ENCODE results near the gene WWOX. TPM values are rescaled to one million over a fixed set of nuclear protein-coding genes. Genes with fewer than 3 reads are reported as not detected.

The WWOX gene
- total RNA-seq, 2 experiments from 2014 or later = 15.9 to 18.1 TPM

DNA sequence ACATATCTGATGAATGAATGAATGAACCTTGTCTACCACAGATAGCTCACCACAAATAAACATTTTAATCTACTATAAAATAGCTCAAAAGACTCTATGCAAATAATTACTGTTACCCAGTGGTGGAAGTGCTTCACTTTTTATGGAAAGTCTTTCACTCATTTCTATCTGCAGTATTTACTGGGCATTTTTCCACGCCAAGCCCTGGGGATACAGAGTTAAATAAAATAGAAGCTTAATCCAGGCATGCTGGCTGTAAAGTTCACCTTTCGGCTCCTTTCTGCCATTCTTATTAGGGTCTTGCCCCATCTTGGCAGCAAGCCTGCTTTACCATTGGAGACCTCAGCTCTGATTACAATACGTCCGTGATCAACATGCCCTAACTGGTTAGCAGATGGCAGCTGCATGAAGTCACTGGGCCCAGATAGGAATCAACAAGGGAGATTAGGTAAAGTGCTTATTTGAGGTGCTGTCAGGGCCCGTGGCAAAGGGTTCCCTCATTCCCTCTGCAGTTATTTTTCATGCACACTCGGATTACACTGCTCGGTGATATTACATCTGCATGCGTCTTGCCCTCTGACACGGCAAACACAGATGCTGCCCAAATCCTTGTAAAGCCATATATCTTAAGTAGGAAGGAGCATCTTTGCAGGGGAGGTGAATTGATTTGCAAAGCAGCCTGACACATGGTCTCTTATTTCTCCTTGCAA, 648.9 kb downstream of the WWOX start:
- CTCF ChIA-PET = interaction anchor here (0.6 kb wide), 1 partner anchor 374 kb away, joined by 4 read pairs; no protein-coding TSS in a partner anchor
- POLR2A ChIA-PET = no interaction called here

DNA sequence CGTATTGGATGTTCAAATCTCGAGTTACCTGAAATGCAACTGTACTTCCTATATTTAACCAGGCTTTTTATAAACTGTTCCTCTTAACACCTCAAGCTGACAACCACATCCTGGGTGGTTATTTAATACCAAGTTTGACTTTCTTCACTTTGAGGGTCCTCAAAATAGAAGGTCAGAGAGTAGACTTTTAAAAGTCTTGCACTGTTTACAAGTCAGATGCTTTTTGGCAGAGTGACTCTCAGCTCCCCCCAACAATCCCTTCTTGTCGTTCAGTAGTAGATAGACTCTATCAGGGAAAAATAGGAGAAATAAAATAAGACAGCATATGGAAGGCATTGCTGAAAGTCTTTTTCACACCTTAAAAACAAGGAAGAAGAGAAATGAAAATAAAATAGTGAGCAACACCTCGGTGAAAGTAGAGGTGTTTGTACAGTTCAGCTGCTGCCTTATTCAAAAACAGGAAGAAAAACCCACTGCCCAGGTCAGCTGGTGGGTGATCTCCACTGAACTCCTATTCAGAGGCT, 650.4 kb downstream of the WWOX start:
- CTCF ChIA-PET = interaction anchor here (0.5 kb wide), 1 partner anchor 249 kb away, joined by 6 read pairs; no protein-coding TSS in a partner anchor
- POLR2A ChIA-PET = no interaction called here

DNA sequence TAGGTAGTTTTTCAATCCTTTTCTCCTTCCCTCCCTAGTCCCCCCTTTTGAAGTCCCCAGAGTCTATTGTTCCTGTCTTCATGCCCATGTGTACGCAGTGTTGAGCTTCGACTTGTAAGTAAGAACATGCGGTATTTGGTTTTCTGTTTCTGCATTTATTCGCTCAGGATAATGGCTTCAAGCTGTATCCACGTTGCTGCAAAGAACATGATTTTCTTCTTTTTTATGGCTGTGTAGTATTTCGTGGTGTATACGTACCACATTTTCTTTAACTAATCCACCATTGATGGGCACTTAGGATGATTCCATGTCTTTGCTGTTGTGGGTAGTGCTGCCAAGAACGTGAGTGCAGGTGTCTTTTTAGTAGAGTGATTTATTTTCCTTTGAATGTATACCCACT, 651.2 kb downstream of the WWOX start:
- ChIA-PET CTCF (interaction anchor here (1.1 kb wide), 1 partner anchor 20 kb away, joined by 3 read pairs; no protein-coding TSS in a partner anchor), POLR2A (no interaction called here)

DNA sequence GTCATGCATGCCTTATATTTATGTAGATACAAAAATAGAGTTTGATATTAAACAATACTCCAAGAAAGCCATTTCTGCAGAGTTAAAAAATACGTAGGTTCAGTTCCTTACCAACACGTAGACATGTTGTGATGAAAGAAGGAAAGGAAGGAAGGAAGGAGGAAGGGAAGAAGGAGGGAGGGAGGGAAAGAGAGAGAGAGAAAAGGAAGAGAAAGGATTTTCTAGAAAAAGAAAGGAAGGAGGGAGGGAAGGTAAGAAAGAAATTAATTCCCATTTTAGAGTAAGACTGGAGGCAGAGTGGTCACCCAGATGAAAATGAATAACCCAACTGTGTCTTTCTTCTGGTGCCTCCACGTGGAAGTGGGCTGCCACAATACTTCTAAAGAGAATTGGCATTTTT, 652.1 kb downstream of the WWOX start:
- ChIA-PET POLR2A (no interaction called here), CTCF (interaction anchor here (1.1 kb wide), 1 partner anchor 19 kb away, joined by 3 read pairs; no protein-coding TSS in a partner anchor)

DNA sequence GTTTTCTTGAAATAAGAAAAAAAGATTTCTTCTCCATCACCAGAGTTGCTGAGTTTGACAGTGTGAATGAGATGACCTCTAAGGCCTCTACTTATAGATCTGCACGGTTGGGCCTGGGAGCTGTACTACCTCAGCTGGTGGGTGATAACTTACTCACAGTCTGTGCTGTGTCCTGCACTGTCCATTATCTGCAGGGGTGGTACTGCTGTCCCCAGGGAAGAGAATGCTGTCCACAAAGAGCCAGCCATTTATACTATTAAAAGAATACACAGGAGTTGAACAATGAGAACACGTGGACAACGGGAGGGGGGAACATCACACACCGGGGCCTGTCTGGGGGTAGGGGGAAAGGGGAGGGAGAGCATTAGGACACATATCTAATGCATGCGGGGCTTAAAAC, 655.3 kb downstream of the WWOX start:
- ChIA-PET POLR2A (no interaction called here), CTCF (no interaction called here)

DNA sequence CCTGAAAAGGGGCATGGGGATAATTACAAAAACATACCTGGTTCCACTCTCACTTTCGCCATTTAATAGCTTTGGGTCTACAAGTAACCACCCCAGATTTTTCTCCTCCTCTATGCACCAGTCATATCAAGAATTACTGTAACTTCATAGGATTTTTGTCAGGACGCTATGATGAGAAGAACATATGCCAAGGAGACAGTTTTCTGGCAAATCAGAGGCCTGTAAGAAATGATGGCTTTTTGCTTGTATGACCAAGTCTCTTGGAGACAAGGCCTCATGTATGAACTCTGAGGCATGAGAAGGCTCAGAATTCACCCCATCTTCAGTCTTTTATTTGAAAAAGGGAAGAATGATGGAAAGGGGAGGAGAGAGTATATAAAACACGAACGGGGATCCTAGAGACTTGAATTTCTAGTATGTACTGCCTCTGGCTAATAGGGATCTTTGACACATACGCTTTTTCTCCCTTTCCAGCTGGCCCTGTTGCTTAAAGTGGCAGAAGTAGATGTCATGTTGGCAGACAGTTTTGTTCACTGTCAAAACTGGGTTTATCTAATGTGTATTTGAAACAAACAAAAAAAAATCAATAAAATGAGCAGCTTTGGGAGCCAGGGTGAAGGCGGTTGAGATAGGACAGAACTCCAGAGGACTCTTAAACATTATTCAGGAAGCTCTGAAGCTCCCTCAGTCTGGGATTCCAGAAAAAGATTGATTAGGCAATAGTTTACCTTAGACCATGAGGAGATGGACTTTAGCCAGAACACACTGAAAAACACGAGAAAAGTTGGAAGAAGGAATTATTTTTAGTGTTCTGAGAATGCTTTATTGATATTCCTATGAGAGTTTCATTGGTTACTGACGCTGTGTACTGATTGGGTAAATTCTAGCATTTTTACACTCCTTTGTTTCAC, 656.6 kb downstream of the WWOX start:
- CTCF ChIA-PET = interaction anchor here (1.1 to 1.5 kb wide), 2 partner anchors 10 to 16 kb away, joined by 3 to 4 read pairs; no protein-coding TSS in a partner anchor
- POLR2A ChIA-PET = no interaction called here

DNA sequence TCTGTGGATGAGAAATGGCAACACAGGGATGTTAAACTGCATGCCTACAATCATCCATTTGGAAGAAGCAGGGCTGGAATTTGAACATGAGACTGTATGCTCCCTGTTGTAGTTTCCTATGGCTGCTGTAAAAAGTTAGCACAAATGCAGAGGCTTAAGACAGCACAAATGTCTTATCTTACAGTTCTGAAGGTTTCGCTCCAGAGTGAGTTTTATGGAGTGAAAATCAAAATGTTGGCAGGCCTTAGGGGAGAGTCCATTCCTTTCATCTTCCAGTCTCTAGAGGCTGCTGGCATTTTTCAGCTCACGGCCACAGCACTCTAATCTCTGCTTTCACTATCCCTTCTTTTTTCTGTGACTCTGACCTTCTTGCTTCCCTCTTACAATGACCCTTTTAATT, 660.1 kb downstream of the WWOX start:
- POLR2A ChIA-PET = no interaction called here
- CTCF ChIA-PET = interaction anchor here (3.1 kb wide), 1 partner anchor 11 kb away, joined by 11 read pairs; no protein-coding TSS in a partner anchor

DNA sequence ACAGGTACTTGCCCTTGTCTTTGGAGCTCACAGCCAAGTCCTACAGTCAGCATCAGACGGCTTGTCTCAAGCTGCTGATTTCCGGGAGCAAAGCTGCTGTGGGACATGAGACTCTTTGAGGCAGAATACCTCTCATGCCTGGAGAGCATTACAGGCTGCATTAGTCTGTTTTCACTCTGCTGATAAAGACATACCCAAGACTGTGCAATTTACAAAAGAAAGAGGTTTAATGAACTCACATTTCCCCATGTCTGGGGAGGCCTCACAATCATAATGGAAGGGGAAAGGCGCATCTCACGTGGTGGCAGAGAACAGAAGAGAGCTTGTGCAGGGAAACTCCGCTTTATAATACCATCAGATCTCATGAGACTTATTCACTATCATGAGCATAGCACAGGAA, 661.2 kb downstream of the WWOX start:
- CTCF ChIA-PET = interaction anchor here (3.1 kb wide), 1 partner anchor 10 kb away, joined by 11 read pairs; no protein-coding TSS in a partner anchor
- POLR2A ChIA-PET = no interaction called here

DNA sequence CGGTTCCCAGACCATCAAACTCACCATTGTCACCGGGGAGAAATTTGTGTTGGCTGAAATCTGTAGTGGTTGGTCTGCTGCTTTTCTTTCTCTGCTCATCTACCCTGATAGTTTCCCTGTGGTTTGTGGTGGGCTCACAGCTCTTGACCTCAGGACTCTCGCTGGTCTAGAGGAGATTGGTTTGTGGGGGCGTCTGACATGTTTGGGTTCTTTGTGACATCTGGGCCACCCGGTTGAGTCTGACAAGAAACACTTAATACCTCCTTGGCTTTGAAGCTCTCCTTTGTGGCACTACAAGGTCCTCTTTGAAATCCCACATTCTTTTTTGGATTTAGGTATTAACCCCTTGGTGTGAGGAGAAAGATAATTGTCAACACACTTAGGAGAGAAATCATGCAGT, 662.0 kb downstream of the WWOX start:
- ChIA-PET POLR2A (interaction anchor here (0.8 kb wide), 1 partner anchor 12 kb away, joined by 3 read pairs; no protein-coding TSS in a partner anchor), CTCF (interaction anchor here (0.8 to 3.1 kb wide), 2 partner anchors 9 to 315 kb away, joined by 3 to 11 read pairs; no protein-coding TSS in a partner anchor)

DNA sequence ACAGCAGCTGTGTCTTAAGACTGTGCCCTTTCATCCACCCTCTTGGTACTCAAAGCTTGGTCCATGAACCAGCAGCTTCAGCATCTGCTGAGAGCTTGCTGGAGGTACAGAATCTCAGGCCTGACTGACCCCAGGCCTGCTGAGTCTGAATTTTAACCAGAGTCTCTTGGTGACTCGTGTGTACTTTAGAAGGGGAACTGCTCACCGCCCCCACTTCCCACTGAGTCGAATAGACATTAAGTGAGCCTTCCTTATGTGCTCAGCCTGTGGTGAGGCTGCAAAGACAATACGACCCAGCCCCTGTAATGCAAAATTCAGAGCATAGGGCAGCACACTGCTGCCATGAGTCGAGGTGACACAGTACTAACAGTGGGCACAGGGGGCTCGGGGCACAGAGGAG, 662.8 kb downstream of the WWOX start:
- ChIA-PET POLR2A (interaction anchor here (0.8 kb wide), 1 partner anchor 11 kb away, joined by 3 read pairs; no protein-coding TSS in a partner anchor), CTCF (interaction anchor here (0.6 to 0.8 kb wide), 2 partner anchors 56 to 314 kb away, joined by 3 to 5 read pairs; no protein-coding TSS in a partner anchor)

DNA sequence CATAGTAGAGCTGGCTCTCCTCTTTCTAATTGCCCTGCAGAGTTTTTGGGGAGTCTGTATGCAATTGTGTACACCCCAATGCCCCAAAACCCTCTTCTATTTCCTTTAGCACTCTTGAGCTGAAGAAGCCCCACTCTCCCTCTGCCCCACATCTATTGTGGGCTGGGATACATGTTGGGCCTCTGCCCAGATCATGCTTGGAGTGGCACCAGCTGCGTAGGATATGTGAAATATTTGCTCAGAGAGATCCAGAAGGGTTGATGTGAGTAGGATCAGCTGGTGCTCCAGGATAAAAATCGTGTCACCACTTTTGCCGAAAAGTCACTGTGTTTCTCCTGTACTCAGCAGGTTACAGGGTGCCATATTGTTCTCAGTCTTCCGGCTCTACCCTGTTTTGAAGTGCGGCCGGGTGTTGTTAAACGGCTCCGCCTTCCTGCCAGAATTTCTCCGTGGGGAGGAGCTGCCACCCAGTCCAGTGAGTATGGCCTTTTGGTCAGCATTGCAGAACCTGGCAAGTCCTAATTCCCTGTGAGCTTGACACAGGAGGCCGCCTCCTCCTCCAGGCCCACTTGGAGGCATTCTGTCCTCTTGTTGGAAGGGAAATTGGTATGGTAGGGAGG, 664.5 kb downstream of the WWOX start:
- CTCF ChIA-PET = no interaction called here
- POLR2A ChIA-PET = no interaction called here

DNA sequence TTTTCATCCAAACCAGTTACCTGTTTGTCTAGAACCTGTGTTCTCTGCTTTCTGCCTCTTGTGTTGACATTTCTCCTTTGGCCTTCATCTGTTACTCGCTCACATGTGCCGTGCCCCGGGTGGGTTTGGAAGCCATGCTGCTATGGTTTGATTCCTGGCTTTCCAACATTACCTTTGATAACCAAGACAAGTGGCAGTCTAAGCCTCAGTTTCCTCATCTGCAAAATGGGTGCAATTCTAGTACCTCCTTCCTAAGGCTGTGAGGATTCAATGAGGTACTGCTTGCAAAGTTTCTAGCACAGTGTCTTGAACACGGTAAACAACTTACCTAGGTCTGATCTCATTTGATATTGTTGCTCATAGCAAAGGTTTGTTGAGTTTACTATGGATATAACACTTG, 665.0 kb downstream of the WWOX start:
- CTCF ChIA-PET = no interaction called here
- POLR2A ChIA-PET = no interaction called here

DNA sequence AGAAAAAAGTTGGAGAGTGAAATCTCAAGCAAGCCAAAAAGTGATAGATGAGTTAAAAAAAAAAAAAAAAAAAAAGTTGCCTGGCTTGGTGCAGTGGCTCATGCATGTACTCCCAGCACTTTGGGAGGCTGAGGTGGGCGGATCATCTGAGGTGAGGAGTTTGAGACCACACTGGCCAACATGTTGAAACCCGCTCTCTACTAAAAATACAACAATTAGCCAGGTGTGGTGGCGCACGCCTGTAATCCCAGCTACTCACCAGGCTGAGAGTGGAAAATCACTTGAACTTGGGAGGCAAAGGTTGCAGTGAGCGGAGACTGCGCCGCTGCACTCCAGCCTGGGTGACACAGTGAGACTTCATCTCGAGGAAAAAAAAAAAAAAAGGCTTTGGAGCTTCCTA, 668.8 kb downstream of the WWOX start:
- ChIA-PET CTCF (interaction anchor here (0.7 to 1.6 kb wide), 7 partner anchors 9 to 842 kb away, joined by 3 to 5 read pairs (median 3); no protein-coding TSS in a partner anchor), POLR2A (interaction anchor here (0.6 to 1.4 kb wide), 5 partner anchors 22 to 337 kb away, joined by 3 to 5 read pairs (median 3); no protein-coding TSS in a partner anchor)

DNA sequence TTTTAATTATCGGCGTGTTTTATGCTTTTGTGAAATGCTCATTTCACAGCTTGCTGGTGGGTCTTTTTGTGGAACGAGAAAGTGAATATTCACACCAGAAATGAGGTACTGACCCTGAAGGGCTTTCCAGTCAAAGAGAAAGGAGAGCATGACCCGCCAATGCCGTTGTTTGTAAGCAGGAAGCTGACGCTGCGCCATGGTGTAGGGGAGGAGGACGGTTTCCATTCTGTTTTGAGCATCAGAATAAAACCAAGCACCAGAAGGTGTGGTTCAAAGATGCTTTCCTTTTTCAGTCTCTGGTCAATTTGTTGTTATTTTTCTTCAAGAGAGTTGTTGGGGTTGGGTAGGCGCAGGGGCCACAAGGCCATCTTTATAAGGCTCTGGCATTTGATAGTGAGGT, 669.3 kb downstream of the WWOX start:
- POLR2A ChIA-PET = interaction anchor here (0.6 to 1.4 kb wide), 3 partner anchors 116 to 337 kb away, joined by 3 read pairs; no protein-coding TSS in a partner anchor
- CTCF ChIA-PET = interaction anchor here (0.7 to 1.6 kb wide), 5 partner anchors 9 to 296 kb away, joined by 3 to 5 read pairs (median 3); no protein-coding TSS in a partner anchor

DNA sequence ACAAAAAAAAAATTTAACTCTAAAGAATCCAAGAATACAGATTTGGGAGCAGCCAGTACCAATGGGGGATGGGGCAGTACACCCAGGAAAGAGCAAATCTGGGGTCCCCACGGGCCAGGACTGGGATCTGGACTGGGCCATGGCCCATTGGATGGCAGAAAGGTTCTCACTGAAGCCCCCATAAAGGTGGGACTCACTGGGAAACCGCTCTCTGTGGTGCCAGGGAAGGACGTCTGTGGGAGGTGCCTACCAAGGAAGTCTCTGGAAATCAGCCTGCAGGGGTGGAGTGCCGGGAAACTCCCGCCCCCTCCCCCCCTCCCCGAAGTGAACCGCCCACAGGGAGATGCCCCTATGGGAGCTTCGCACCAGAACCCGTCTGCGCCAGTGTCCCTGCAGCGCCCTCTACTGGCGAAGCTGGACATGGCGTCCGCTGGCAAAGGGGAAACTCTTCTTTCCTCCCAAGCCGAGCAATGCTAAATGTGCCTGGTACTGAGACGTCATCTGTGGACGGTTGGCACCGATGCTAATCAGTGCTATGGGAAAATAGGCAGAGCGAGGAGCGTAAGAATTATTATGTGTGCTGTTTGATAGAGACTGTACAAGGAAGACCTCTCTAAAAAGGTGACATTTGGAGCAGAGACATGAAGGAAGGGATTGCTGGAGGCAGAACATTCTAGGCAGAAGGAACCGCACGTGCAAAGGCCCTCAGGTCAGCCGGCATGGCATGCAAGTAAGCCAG, 671.1 kb downstream of the WWOX start:
- POLR2A ChIA-PET = interaction anchor here (0.6 kb wide), 1 partner anchor 305 kb away, joined by 4 read pairs; no protein-coding TSS in a partner anchor
- CTCF ChIA-PET = interaction anchor here (0.5 to 2.7 kb wide), 11 partner anchors 10 to 508 kb away, joined by 3 to 16 read pairs (median 3); no protein-coding TSS in a partner anchor

DNA sequence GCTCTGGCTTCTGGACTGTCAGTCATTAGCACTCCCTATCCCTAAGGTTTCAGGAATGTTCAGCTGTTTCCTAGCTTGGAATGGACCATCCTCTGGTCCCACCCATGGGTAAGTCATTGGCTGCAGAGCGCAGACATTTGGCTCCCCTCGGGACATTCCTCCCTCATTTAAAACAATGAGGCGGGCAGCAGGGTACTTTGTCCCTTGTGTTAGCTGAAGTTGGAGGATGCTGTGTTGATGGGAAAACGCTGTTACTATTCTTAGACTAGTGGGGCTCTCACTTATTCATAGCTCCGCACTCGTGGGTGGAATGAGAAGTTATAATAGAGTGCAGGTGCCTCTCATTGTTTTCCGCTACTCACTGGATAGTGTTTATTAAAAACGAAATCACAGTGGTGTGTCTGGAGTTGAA, 673.8 kb downstream of the WWOX start:
- CTCF ChIA-PET = interaction anchor here (0.9 to 1.8 kb wide), 4 partner anchors 17 to 301 kb away, joined by 3 to 12 read pairs (median 4); no protein-coding TSS in a partner anchor
- POLR2A ChIA-PET = interaction anchor here (1.2 to 1.7 kb wide), 6 partner anchors 12 to 828 kb away, joined by 3 to 10 read pairs (median 4); partner anchors contain the start of gene MAF

DNA sequence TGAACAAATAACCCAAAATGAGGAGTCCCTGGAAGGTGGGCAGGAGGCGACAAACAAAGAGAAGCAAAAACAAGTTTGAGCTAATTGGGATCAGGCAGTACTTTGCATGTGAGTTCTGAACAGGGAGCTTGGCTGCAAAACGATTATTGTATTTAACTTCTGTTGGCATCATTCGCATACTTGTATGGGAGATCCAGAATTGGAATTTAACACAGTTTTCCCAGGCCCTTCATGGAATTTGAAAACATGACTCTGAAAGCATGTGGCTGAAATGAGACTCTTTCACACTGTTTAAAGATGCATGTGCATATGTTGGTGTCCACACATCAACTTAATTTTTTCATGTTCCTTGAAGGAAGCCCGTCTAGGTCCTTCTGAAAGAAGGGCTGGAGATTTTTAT, 674.3 kb downstream of the WWOX start:
- POLR2A ChIA-PET = interaction anchor here (1.2 to 1.7 kb wide), 5 partner anchors 12 to 827 kb away, joined by 3 to 5 read pairs (median 3); partner anchors contain the start of gene MAF

DNA sequence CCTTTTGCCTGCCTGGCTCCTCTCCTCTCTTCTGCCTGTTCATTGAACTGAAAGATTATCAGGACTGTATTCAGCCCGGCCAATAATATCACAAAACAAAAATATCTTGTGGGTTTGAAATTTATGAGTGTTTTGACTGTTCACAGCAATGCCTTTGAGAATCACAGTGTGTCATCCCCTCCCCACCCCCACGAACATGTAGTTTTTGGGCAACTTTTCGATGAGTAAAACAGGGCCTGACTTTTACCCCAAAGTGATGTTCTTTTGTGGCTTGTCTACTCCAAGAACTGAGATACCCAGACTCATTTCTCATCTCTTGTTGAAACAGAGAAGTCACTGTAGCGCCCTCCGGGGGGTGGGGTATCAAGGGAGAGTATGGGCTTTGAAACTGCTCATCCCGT, 675.7 kb downstream of the WWOX start:
- CTCF ChIA-PET = no interaction called here
- POLR2A ChIA-PET = no interaction called here

More for the DNA sequence above, 674.3 kb downstream of the WWOX start:
- CTCF ChIA-PET = interaction anchor here (0.9 to 1.8 kb wide), 4 partner anchors 17 to 301 kb away, joined by 3 to 12 read pairs (median 4); no protein-coding TSS in a partner anchor
